Panc1 (cell line): ENCODE measurements around the gene KCNC4. TPM values are rescaled to one million over a fixed set of nuclear protein-coding genes. Genes with fewer than 3 reads are reported as not detected.

Experiments
- ATAC-seq: fragments of 200-7000 bp; cut with Tn5 transposase; 2 replicates; pipeline ENCODE4 v1.9.1; 2020; ENCODE audit warnings: mild to moderate bottlenecking, moderate library complexity
- BruUV-seq: library from RNA; stranded (reverse); fragments of 400-500 nt; replicated peaks from 2 replicates; lab custom pipeline; 2021; lab: Mats Ljungman, UMichigan
- CTCF ChIA-PET: fragments of 300-600 bp; sonication (Branson Sonifier 250); formaldehyde crosslinking; loops from one replicate; lab custom pipeline; 2022; ENCODE audit warnings: antibody characterized with exemption; lab: Charles Lee
- POLR2A ChIA-PET: fragments of 300-600 bp; sonication (Branson Sonifier 250); formaldehyde crosslinking; loops from one replicate; lab custom pipeline; 2022; ENCODE audit warnings: antibody characterized with exemption; lab: Charles Lee
- DNase-seq: peaks from one replicate; pipeline ENCODE4 v3.0.0-alpha.2; 2010; ENCODE audit warnings: low read depth, low spot score
- H3K27ac ChIP-seq: 2 replicates; pipeline ENCODE4 v1.5.1; 2011; ENCODE audit warnings: mild to moderate bottlenecking, low read length, inconsistent platforms
- H3K27me3 ChIP-seq: fragments of 200-500 bp; sonication (Bioruptor generic); 2 replicates; pipeline ENCODE4 v1.6.0; 2014; ENCODE audit warnings: low read length, inconsistent platforms; ENCODE audit not compliant: control insufficient read depth, insufficient read depth
- H3K36me3 ChIP-seq: fragments of 200-500 bp; sonication (Bioruptor generic); 2 replicates; pipeline ENCODE4 v1.5.1; 2014; ENCODE audit warnings: inconsistent platforms, mild to moderate bottlenecking, low read length, moderate library complexity; ENCODE audit not compliant: control insufficient read depth, insufficient read depth
- H3K4me1 ChIP-seq: 2 replicates; pipeline ENCODE4 v1.5.1; 2011; ENCODE audit warnings: inconsistent platforms, mild to moderate bottlenecking, low read length, moderate library complexity; ENCODE audit not compliant: control insufficient read depth, insufficient read depth
- H3K4me3 ChIP-seq, 2 experiments: 2 replicates each; pipeline ENCODE4 v1.5.1; 2011 to 2012; ENCODE audit warnings: low read depth in 2 of 2, low read length in 2 of 2, mild to moderate bottlenecking in 2 of 2, inconsistent platforms in 1 of 2, moderate library complexity in 1 of 2
- H3K9me3 ChIP-seq: fragments of 200-500 bp; sonication (Bioruptor generic); 2 replicates; pipeline ENCODE4 v1.5.1; 2014; ENCODE audit warnings: low read depth, mild to moderate bottlenecking, inconsistent platforms, low read length, moderate library complexity; ENCODE audit not compliant: control insufficient read depth, insufficient read depth
- POLR2AphosphoS5 ChIP-seq: IDR thresholded peaks from 2 replicates; pipeline ENCODE4 v1.6.1; 2012; ENCODE audit warnings: mild to moderate bottlenecking, low read depth, low read length, moderate library complexity
- SIN3A ChIP-seq: IDR thresholded peaks from 2 replicates; pipeline ENCODE4 v1.6.1; 2012; ENCODE audit warnings: low read depth, mild to moderate bottlenecking, low read length, moderate library complexity, borderline replicate concordance; ENCODE audit not compliant: insufficient read depth
- TCF7L2 ChIP-seq: IDR thresholded peaks from 2 replicates; pipeline ENCODE4 v1.6.1; 2011; ENCODE audit warnings: mild to moderate bottlenecking, low read depth, low read length, inconsistent platforms
- in situ Hi-C: cut with HindIII; loops from 2 replicates; pipeline ENCODE4 v1.10.0; 2016; ENCODE audit warnings: low sequenced_read_pairs, low pct_unique_long_range_greater_than_20kb
- intact Hi-C: fragments of 100-400 bp; cut with micrococcal nuclease; formaldehyde crosslinking; loops from one replicate; pipeline ENCODE4 v1.10.0; 2022; ENCODE audit not compliant: unreplicated experiment
- total RNA-seq: library from RNA; stranded (reverse); gene quantifications from one replicate; pipeline ENCODE4 v1.2.1, GENCODE V29; 2021; ENCODE audit not compliant: unreplicated experiment
- TF ChIP-seq, protein P1 (sequence below): fragments of 450-650 bp; IDR thresholded peaks from 2 replicates; pipeline ENCODE4 v1.5.1; 2017; ENCODE audit warnings: mild to moderate bottlenecking
- TF ChIP-seq, protein P2 (sequence below), 2 experiments: IDR thresholded peaks; 2 replicates each; pipeline ENCODE4 v1.6.1; 2011 to 2012; ENCODE audit warnings: low read depth in 2 of 2, control low read depth in 1 of 2, low read length in 1 of 2, mild to moderate bottlenecking in 1 of 2, moderate library complexity in 1 of 2; ENCODE audit not compliant: insufficient read depth in 1 of 2

The KCNC4 gene
- total RNA-seq, 1 experiment from 2014 or later: 15.4 TPM

DNA sequence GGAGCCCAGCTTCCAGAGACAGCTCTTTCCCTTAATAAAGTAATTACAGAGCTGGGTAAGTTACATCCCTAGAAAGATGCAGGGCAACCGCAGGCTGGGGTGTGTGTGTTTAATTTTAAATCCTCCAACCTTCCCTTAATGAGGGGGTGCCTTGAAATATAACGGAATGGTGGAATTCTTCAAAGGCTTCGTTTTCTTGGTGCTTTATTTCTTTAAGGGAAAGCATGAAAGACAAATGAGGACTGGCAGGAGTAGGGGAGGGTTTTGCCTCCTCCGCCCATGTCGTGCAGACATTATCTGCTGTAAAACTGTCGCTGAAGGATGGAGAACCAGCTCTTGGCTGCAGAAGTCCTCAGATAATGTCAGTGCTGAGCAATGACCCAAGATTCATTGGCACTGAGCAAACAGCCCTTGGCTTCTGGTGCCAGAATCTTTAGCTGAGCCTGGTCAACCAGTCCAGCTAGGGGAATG lies 44.3 kb upstream of the KCNC4 start:
- Histone ChIP-seq H3K27ac (no peak overlapping the region), H3K4me1 (no peaks in the 10 kb centered on the region), H3K4me3 (no peak overlapping the region), H3K9me3 (no peaks in the 10 kb centered on the region), H3K27me3 (no peaks in the 10 kb centered on the region), H3K36me3 (no peaks in the 10 kb centered on the region)
- POLR2A ChIA-PET: interaction anchor here (0.6 kb wide), 1 partner anchor 454 kb away, joined by 3 read pairs; no protein-coding TSS in a partner anchor
- no peak for ATAC-seq
- CTCF ChIA-PET: no interaction called here
- TF ChIP-seq, protein P1, sequence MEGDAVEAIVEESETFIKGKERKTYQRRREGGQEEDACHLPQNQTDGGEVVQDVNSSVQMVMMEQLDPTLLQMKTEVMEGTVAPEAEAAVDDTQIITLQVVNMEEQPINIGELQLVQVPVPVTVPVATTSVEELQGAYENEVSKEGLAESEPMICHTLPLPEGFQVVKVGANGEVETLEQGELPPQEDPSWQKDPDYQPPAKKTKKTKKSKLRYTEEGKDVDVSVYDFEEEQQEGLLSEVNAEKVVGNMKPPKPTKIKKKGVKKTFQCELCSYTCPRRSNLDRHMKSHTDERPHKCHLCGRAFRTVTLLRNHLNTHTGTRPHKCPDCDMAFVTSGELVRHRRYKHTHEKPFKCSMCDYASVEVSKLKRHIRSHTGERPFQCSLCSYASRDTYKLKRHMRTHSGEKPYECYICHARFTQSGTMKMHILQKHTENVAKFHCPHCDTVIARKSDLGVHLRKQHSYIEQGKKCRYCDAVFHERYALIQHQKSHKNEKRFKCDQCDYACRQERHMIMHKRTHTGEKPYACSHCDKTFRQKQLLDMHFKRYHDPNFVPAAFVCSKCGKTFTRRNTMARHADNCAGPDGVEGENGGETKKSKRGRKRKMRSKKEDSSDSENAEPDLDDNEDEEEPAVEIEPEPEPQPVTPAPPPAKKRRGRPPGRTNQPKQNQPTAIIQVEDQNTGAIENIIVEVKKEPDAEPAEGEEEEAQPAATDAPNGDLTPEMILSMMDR: no peak
- TF ChIP-seq POLR2AphosphoS5: no peak
- intact Hi-C loops: no loop called here
- in situ Hi-C loops: no loop called here
- DNase-seq: no peak
- BruUV-seq: no TSS peak

DNA sequence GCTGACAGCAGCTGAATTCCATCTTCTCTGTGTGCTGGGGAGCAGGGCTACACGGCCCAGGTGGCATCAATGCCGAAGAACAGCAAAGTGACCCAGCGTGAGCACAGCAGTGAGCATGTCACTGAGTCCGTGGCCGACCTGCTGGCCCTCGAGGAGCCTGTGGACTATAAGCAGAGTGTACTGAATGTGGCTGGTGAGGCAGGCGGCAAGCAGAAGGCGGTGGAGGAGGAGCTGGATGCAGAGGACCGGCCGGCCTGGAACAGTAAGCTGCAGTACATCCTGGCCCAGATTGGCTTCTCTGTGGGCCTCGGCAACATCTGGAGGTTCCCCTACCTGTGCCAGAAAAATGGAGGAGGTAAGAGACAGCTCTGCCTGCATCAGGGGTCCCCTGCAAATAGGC lies 43.3 kb upstream of the KCNC4 start:
- DNase-seq (no peak), ATAC-seq (no peak)
- Histone ChIP-seq H3K4me3 (no peak overlapping the region), H3K27me3 (no peaks in the 10 kb centered on the region), H3K36me3 (no peaks in the 10 kb centered on the region), H3K4me1 (no peaks in the 10 kb centered on the region), H3K27ac (no peak overlapping the region), H3K9me3 (no peaks in the 10 kb centered on the region)
- intact Hi-C loops: no loop called here
- no TSS peak for BruUV-seq
- POLR2A ChIA-PET: no interaction called here
- no peak for TF ChIP-seq POLR2AphosphoS5
- TF ChIP-seq, protein P1: no peak
- CTCF ChIA-PET: interaction anchor here (0.5 kb wide), 1 partner anchor 105 kb away, joined by 4 read pairs; no protein-coding TSS in a partner anchor
- in situ Hi-C loops: no loop called here

DNA sequence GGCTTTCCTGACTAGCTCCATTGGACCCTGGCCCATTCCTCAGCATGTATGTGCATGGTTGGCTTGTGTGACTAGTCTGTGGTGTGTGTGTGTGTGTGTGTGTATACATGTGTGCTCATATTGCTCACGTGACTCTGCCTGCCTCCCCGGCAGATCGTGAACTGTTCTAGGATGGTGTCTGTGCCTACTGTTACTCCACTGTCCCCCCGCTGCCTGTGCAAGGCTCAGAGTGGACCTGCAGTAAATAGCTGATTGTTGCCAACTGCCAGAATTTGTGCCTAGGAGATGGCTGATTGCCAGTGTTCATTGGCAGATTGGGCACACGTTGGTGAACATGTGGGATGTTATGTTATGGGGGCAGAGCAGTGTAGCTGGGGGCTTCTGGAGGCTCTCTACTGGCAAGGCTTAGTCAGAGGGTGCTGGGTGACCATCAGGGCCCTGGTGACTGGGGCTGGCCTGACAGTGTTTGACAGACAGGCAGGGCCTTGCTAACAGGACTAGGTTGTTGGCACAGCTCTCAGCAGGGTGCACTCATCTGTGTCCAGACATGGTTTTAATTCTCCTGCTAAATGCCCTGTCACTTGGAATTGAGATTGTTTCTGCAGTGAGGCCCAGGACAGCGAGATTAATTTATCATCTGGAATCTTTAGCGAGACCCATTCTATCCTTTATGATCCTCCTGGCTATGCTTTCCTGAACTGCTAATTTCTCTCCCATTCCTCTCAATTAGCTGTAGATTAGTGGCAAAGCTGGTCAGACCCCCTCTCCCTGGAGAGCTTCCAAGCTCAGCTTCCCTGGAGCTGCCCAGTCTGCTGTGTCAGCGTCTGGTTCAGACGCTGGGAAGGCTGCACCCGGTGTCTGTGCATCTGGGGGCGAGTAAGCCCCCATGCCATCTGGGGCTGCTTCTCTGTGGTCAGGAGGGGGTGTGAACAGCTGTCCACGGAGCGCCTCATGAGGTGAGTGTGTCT lies 39.1 kb upstream of the KCNC4 start:
- in situ Hi-C loops: no loop called here
- no peaks in the 10 kb centered on the region for H3K4me1 ChIP-seq

More for the DNA sequence above, 39.1 kb upstream of the KCNC4 start:
- CTCF ChIA-PET: no interaction called here
- POLR2A ChIA-PET: no interaction called here
- intact Hi-C loops: no loop called here
- no TSS peak for BruUV-seq
- H3K9me3 ChIP-seq: no peaks in the 10 kb centered on the region
- H3K27ac ChIP-seq: no peak overlapping the region
- no peaks in the 10 kb centered on the region for H3K27me3 ChIP-seq
- no peaks in the 10 kb centered on the region for H3K36me3 ChIP-seq
- H3K4me3 ChIP-seq: no peak overlapping the region
- DNase-seq: no peak
- no peak for ATAC-seq
- TF ChIP-seq TCF7L2 (no peak), POLR2AphosphoS5 (no peak), SIN3A (no peak)
- TF ChIP-seq, protein P1: no peak
- TF ChIP-seq, protein P2, sequence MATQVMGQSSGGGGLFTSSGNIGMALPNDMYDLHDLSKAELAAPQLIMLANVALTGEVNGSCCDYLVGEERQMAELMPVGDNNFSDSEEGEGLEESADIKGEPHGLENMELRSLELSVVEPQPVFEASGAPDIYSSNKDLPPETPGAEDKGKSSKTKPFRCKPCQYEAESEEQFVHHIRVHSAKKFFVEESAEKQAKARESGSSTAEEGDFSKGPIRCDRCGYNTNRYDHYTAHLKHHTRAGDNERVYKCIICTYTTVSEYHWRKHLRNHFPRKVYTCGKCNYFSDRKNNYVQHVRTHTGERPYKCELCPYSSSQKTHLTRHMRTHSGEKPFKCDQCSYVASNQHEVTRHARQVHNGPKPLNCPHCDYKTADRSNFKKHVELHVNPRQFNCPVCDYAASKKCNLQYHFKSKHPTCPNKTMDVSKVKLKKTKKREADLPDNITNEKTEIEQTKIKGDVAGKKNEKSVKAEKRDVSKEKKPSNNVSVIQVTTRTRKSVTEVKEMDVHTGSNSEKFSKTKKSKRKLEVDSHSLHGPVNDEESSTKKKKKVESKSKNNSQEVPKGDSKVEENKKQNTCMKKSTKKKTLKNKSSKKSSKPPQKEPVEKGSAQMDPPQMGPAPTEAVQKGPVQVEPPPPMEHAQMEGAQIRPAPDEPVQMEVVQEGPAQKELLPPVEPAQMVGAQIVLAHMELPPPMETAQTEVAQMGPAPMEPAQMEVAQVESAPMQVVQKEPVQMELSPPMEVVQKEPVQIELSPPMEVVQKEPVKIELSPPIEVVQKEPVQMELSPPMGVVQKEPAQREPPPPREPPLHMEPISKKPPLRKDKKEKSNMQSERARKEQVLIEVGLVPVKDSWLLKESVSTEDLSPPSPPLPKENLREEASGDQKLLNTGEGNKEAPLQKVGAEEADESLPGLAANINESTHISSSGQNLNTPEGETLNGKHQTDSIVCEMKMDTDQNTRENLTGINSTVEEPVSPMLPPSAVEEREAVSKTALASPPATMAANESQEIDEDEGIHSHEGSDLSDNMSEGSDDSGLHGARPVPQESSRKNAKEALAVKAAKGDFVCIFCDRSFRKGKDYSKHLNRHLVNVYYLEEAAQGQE (IDR thresholded peaks at IDR 0.05; ENCODE audit: insufficient read depth in 1 of 2, low read depth in 2 of 2, low read length in 1 of 2): no peak
